KOPT-K1 (cell line): Measurements from ENCODE around the gene ADARB1.

Experiments used
- H3K27ac ChIP-seq: fragments of 200-600 bp; sonication (generic); 2 replicates; pipeline ENCODE4 v1.5.1; 2016; ENCODE audit warnings: antibody characterized with exemption, mild to moderate bottlenecking, low read depth, low read length; ENCODE audit not compliant: poor library complexity, severe bottlenecking
- H3K36me3 ChIP-seq: fragments of 200-600 bp; sonication (generic); 2 replicates; pipeline ENCODE4 v1.5.1; 2017; ENCODE audit warnings: antibody characterized with exemption, mild to moderate bottlenecking, low read length, moderate library complexity; ENCODE audit not compliant: insufficient read depth
- H3K9me3 ChIP-seq: fragments of 200-600 bp; sonication (generic); 2 replicates; pipeline ENCODE4 v1.5.1; 2017; ENCODE audit warnings: antibody characterized with exemption, low read length, mild to moderate bottlenecking; ENCODE audit not compliant: insufficient read depth, poor library complexity, severe bottlenecking

Gene ADARB1

GRCh38 chr21:45166931-45167330 is 92.6 kb downstream of the ADARB1 start:
- Histone ChIP-seq H3K9me3 (no peaks in the 10 kb centered on the region), H3K27ac (no peak overlapping the region), H3K36me3 (no peaks in the 10 kb centered on the region; the same call in 1 of the 2 replicates)

- Histone ChIP-seq H3K36me3 (0 out of 2 replicates have a peak, but pooled peaks cover 5% of the 10 kb centered on the region), H3K9me3 (no peaks in the 10 kb centered on the region), H3K27ac (no peak overlapping the region)
Observed at GRCh38 chr21:45167796-45168222, 93.4 kb downstream of the ADARB1 start.

- peak overlapping the region; percentile 18 for H3K27ac ChIP-seq
- no peaks in the 10 kb centered on the region for H3K9me3 ChIP-seq
- 0 out of 2 replicates have a peak, but pooled peaks cover 6% of the 10 kb centered on the region for H3K36me3 ChIP-seq
Observed at GRCh38 chr21:45168522-45168921, 94.1 kb downstream of the ADARB1 start.

- 0 out of 2 replicates have a peak, but pooled peaks cover 6% of the 10 kb centered on the region for H3K36me3 ChIP-seq
- H3K27ac ChIP-seq = peak overlapping the region; percentile 18
Observed at GRCh38 chr21:45169001-45169400, 94.6 kb downstream of the ADARB1 start.

GRCh38 chr21:45169682-45170081 is 95.3 kb downstream of the ADARB1 start:
- 0 out of 2 replicates have a peak, but pooled peaks cover 6% of the 10 kb centered on the region for H3K36me3 ChIP-seq
- H3K9me3 ChIP-seq = no peaks in the 10 kb centered on the region
- peak overlapping the region; percentile 18 for H3K27ac ChIP-seq

More at GRCh38 chr21:45169001-45169400, 94.6 kb downstream of the ADARB1 start:
- H3K9me3 ChIP-seq = no peaks in the 10 kb centered on the region

GRCh38 chr21:45170987-45171386 is 96.6 kb downstream of the ADARB1 start:
- Histone ChIP-seq H3K9me3 (no peaks in the 10 kb centered on the region), H3K27ac (no peak overlapping the region), H3K36me3 (peaks cover 9% of the 10 kb centered on the region; the same call in 1 of the 2 replicates)

GRCh38 chr21:45172420-45172819 is 98.0 kb downstream of the ADARB1 start:
- H3K27ac ChIP-seq = no peak overlapping the region
- H3K9me3 ChIP-seq = no peaks in the 10 kb centered on the region
- peaks cover 20% of the 10 kb centered on the region; the same call in 1 of the 2 replicates for H3K36me3 ChIP-seq

GRCh38 chr21:45175326-45176095 is 101.1 kb downstream of the ADARB1 start:
- Histone ChIP-seq H3K36me3 (peaks cover 26% of the 10 kb centered on the region; the same call in 1 of the 2 replicates), H3K9me3 (no peaks in the 10 kb centered on the region), H3K27ac (no peak overlapping the region)

- no peaks in the 10 kb centered on the region for H3K9me3 ChIP-seq
- H3K36me3 ChIP-seq = peaks cover 29% of the 10 kb centered on the region; the same call in 1 of the 2 replicates
- H3K27ac ChIP-seq = no peak overlapping the region
Observed at GRCh38 chr21:45176141-45176540, 101.8 kb downstream of the ADARB1 start.

GRCh38 chr21:45177039-45177438 is 102.7 kb downstream of the ADARB1 start:
- Histone ChIP-seq H3K36me3 (peaks cover 38% of the 10 kb centered on the region; the same call in 1 of the 2 replicates), H3K27ac (no peak overlapping the region), H3K9me3 (no peaks in the 10 kb centered on the region)

- H3K27ac ChIP-seq = no peak overlapping the region
- peaks cover 35% of the 10 kb centered on the region; the same call in 1 of the 2 replicates for H3K36me3 ChIP-seq
- H3K9me3 ChIP-seq = no peaks in the 10 kb centered on the region
Observed at GRCh38 chr21:45178070-45178608, 103.8 kb downstream of the ADARB1 start.

GRCh38 chr21:45178971-45179370 is 104.6 kb downstream of the ADARB1 start:
- H3K36me3 ChIP-seq = peaks cover 35% of the 10 kb centered on the region; the same call in 1 of the 2 replicates
- H3K27ac ChIP-seq = no peak overlapping the region
- H3K9me3 ChIP-seq = no peaks in the 10 kb centered on the region

- H3K36me3 ChIP-seq = peaks cover 37% of the 10 kb centered on the region
- no peak overlapping the region for H3K27ac ChIP-seq
- no peaks in the 10 kb centered on the region for H3K9me3 ChIP-seq
Observed at GRCh38 chr21:45179568-45180245, 105.3 kb downstream of the ADARB1 start.

- Histone ChIP-seq H3K36me3 (peaks cover 43% of the 10 kb centered on the region), H3K27ac (no peak overlapping the region), H3K9me3 (no peaks in the 10 kb centered on the region)
Observed at GRCh38 chr21:45180246-45180599, 105.8 kb downstream of the ADARB1 start.

GRCh38 chr21:45182958-45183357 is 108.6 kb downstream of the ADARB1 start:
- Histone ChIP-seq H3K27ac (no peak overlapping the region), H3K9me3 (peaks cover 19% of the 10 kb centered on the region), H3K36me3 (peaks cover 55% of the 10 kb centered on the region)
